Measurements from ENCODE around the gene DMAP1. TPM values are rescaled to one million over a fixed set of nuclear protein-coding genes. Genes with fewer than 3 reads are reported as not detected.
A peak's percentile ranks its signal among the peaks of the same experiment; 100 is the strongest.

DMAP1 gene
- total RNA-seq, 1 donor from 2014 or later, result 25.7 TPM

- no peak for DNase-seq
- intact Hi-C loops (cut with DNase I), result no loop called here
Measured at GRCh38 chr1:44222397-44223186, 9.3 kb downstream of the DMAP1 start.

GRCh38 chr1:44223187-44223610 is 9.9 kb downstream of the DMAP1 start:
- no peak for ATAC-seq (ENCODE audit: poor library complexity)
- intact Hi-C loops (cut with DNase I), result no loop called here
- DNase-seq, result no peak

More at GRCh38 chr1:44222397-44223186, 9.3 kb downstream of the DMAP1 start:
- no peak for ATAC-seq (ENCODE audit: poor library complexity)

GRCh38 chr1:44225761-44226160 is 12.5 kb downstream of the DMAP1 start:
- ATAC-seq (ENCODE audit: poor library complexity) (no peak), DNase-seq (no peak)
- intact Hi-C loops (cut with DNase I), result no loop called here

GRCh38 chr1:44227211-44227610 is 13.9 kb downstream of the DMAP1 start:
- DNase-seq (no peak), ATAC-seq (ENCODE audit: poor library complexity) (no peak)
- intact Hi-C loops (cut with DNase I), result no loop called here

DNA sequence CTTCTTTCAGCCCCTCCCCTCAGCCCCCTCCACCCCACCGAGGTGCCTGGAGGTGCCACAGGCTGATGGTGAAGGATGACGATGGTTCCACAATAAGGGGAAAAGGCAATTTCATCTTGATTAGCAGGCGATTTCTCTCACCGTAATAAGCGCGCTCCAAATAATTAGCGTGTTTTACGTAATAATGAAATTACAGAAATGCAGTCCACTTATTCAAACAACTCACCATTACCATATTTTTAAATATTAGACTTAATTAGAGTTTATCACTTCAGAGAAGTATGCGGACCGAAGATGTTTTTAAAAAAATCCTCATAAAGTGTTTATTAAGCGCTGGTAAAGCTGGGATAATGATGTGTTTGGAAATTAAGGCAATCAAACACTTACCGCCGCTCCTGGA is 14.9 kb downstream of the DMAP1 start:
- no peak for ATAC-seq (ENCODE audit: poor library complexity)
- intact Hi-C loops (cut with DNase I), result no loop called here
- no peak for DNase-seq

DNA sequence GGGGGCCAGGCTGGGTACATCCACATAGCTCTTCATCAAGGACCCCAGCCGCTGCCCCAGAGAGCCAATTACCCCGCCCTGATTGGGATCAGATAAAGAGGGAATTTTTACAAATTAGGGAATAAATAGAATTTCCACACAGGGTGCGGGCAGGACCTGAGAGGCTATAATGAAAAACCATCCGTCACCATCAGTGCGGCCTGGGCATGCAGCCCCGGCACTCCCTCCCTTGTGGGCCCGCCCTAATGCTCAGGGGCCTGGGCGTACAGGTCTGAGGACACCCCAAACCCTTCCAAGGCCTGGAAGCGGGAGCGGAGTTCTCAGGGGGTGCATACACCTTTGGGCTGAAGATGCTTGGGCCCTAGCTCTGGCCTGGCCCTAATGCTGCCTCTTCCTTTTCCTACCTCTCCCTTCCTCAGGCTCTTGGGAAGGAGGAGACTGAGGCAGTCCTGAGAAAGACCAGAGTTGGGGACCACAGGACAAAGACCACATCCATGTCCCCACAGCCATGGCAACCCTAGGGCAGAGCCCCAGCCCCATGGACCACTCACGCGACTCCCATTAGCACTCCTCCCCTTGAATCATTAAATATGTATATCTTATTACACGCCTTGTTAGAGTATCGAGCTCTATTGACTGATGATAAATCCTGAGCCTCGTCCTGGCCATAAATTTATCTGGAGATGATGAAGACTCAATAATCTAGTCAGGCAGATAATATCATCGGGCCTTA is 16.3 kb downstream of the DMAP1 start:
- DNase-seq (no peak), ATAC-seq (ENCODE audit: poor library complexity) (no peak)
- intact Hi-C loops (cut with DNase I), result no loop called here

DNA sequence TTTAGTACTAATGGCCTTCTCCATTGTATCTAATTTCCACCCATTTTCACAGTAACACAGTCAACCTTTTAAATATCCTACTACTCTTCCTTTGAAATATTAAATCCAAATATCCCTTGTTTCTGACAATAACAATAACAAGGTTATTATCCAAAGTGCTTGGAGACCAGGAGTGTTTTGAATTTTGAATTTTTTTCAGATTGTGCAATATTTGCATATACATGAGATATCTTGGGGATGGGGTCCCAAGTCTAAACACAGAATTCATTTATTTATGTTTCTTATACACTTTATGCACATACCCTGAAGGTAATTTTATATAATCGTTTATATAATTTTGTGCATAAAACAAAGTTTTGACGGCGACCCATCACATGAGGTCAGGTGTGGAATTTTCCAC is 17.5 kb downstream of the DMAP1 start:
- intact Hi-C loops (cut with DNase I), result no loop called here
- DNase-seq (no peak), ATAC-seq (ENCODE audit: poor library complexity) (no peak)

GRCh38 chr1:44233593-44233992 is 20.3 kb downstream of the DMAP1 start:
- no peak for ATAC-seq (ENCODE audit: poor library complexity)
- intact Hi-C loops (cut with DNase I), result no loop called here
- no peak for DNase-seq

- DNase-seq, result no peak
- intact Hi-C loops (cut with DNase I), result no loop called here
- no peak for ATAC-seq (ENCODE audit: poor library complexity)
Measured at GRCh38 chr1:44235808-44236207, 22.5 kb downstream of the DMAP1 start.

- DNase-seq, result no peak
- ATAC-seq (ENCODE audit: poor library complexity), result no peak
- intact Hi-C loops (cut with DNase I), result no loop called here
Measured at GRCh38 chr1:44236490-44237272, 23.4 kb downstream of the DMAP1 start.

GRCh38 chr1:44237721-44238457 is 24.6 kb downstream of the DMAP1 start:
- ATAC-seq (ENCODE audit: poor library complexity), result no peak

DNA sequence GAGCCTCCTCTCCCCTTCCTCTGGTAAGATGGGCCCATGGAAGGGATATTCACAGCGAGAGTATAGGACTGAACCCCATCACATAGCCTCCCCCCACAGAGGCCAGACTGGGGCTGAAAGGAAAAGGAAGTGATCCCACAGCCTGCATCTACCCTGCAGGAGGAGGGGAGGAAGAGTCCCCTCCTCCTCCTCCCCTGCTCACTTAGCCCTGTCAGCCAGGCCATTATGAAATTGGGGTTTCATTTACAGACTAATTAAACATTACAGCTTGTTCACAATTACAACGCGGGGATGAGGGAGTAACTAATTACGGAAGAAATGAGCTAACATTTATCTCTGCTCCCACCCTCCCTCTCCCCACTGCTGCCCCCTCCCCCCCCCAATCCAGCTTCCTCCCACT is 25.4 kb downstream of the DMAP1 start:
- DNase-seq (no peak), ATAC-seq (ENCODE audit: poor library complexity) (no peak)
- intact Hi-C loops (cut with DNase I), result no loop called here

More at GRCh38 chr1:44237721-44238457, 24.6 kb downstream of the DMAP1 start:
- DNase-seq, result no peak
- intact Hi-C loops (cut with DNase I), result no loop called here

DNA sequence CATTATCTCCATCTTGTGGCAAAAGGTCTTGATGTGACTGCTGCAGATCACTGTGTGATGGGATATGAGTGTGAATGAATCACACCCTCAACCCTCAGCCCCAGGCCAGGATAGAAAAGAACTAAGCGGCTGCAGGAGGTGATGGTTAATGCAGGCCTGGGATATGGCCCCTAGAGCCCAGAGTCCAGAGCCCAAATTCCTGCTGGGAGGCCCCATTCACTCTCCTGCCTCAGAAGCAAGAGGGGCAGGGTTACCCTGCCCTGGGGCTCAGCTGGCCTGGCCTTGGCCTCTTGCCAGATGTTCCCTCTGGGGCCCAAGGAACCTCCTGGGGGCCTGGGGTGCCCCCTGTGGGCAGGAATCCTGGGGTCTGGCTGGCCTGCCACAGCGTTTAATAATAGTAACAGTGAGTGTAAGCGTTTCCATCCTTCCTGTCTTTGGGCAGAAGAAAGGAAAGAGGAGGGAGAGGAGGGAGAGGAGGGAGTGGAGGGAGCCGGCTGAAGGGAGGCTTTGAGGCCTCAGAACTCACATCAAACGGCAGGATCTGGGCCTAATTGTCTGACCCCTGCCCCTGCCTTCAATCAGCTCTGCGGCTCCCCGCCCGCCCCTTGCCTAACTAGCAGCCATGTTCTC is 26.2 kb downstream of the DMAP1 start:
- ATAC-seq (ENCODE audit: poor library complexity) (peak; percentile 40), DNase-seq (no peak)
- intact Hi-C loops (cut with DNase I), result no loop called here

GRCh38 chr1:44239961-44240371 is 26.7 kb downstream of the DMAP1 start:
- intact Hi-C loops (cut with DNase I), result no loop called here
- DNase-seq (peak; percentile 73), ATAC-seq (ENCODE audit: poor library complexity) (peak; percentile 88)

DNA sequence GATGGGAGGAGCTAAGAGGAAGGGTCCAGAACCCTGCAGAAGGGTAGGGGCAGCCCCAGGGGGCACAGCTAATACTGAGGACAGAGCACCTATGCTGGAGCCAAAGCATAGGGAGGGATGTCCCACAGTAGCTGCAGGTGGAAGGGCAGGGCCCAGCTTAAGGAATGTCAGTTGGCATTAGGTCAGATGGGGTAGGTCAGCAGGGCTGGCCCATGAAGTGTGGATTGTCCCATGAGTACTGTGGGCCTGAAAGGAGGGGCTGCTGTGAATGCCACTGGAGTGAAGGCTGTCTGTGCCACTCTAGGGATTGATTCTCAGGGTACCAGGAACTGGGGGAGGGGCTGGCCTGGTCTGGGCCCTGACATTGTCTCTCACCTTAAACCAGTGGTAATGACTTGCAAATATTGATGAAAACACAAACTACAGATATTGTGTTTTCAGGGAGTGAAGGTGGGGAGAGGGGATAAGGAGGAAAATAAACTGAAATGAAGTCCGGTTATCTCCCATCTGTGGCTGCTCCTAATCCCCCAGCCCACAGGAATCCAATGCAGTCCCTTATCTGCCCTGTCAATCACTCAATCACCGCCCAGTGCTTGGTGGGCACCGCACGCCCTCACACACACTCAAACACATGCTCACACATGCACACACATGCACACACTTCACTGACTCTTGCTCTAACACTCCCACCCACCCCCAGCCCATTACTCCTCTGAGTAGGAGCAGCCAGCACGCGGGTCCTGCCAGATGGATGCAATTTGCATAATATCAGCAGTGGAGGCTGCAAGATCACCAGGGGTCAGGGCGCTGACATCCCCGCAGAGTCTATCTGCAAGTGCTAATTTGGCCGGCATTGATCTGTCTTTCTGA is 27.8 kb downstream of the DMAP1 start:
- intact Hi-C loops (cut with DNase I), result no loop called here
- no peak for DNase-seq
- peak; percentile 58 for ATAC-seq (ENCODE audit: poor library complexity)

DNA sequence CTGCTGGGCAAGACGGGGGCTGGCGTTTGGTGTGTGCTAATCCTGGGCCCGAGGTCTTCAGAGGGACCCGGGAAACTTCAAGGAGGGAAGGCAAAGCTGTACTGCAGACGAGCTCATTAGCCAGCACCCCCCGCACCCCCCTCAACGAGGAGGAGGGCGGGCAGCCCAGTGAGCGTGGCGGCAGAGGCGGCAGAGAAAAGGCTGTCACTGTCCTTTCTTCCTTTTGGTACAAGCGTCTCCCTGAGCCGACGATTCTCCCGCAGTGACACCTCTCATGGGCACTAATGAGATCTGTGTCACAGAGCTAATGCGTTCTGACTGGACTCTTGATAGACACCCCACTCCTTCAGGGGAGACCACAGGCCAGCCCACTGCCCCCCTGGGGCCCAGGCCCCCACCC is 29.5 kb downstream of the DMAP1 start:
- intact Hi-C loops (cut with DNase I), result no loop called here
- ATAC-seq (ENCODE audit: poor library complexity) (no peak), DNase-seq (no peak)

GRCh38 chr1:44243782-44244495 is 30.7 kb downstream of the DMAP1 start:
- DNase-seq (no peak), ATAC-seq (ENCODE audit: poor library complexity) (no peak)
- intact Hi-C loops (cut with DNase I), result no loop called here
